Mammary epithelial cell (primary cell): ENCODE measurements around the gene IFNE.

Experiments
- EZH2 ChIP-seq: IDR thresholded peaks from 2 replicates; pipeline ENCODE4 v1.6.1; 2012; ENCODE audit warnings: low read length, inconsistent platforms, borderline replicate concordance
- TF ChIP-seq, protein P1 (sequence below), 2 donors: IDR thresholded peaks in 1 of 2; conservative IDR thresholded peaks in 1 of 2; 2 replicates each; pipeline ENCODE4 v1.5.1; 2011 to 2012; ENCODE audit warnings: inconsistent platforms in 2 of 2, low read length in 2 of 2, mild to moderate bottlenecking in 2 of 2, control low read depth in 1 of 2, low read depth in 1 of 2; ENCODE audit not compliant: insufficient read depth in 1 of 2; ENCODE audit errors: extremely low read depth in 1 of 2

- TF ChIP-seq, protein P1, sequence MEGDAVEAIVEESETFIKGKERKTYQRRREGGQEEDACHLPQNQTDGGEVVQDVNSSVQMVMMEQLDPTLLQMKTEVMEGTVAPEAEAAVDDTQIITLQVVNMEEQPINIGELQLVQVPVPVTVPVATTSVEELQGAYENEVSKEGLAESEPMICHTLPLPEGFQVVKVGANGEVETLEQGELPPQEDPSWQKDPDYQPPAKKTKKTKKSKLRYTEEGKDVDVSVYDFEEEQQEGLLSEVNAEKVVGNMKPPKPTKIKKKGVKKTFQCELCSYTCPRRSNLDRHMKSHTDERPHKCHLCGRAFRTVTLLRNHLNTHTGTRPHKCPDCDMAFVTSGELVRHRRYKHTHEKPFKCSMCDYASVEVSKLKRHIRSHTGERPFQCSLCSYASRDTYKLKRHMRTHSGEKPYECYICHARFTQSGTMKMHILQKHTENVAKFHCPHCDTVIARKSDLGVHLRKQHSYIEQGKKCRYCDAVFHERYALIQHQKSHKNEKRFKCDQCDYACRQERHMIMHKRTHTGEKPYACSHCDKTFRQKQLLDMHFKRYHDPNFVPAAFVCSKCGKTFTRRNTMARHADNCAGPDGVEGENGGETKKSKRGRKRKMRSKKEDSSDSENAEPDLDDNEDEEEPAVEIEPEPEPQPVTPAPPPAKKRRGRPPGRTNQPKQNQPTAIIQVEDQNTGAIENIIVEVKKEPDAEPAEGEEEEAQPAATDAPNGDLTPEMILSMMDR (conservative IDR thresholded peaks at IDR 0.05 in 1 of 2, IDR thresholded peaks at IDR 0.05 in 1 of 2; ENCODE audit: extremely low read depth in 1 of 2, insufficient read depth in 1 of 2, low read depth in 1 of 2, low read length in 2 of 2) = no peak
- no peak for TF ChIP-seq EZH2
Observed at GRCh38 chr9:21506626-21507482, 24.7 kb upstream of the IFNE start.
